Activated naive CD8-positive, alpha-beta T cell treated with anti-CD3 and anti-CD28 coated beads, Interleukin-2, amount 50 U/mL, for 24 hours (primary cell): ENCODE measurements around the gene HS3ST1.

Experiments used
- ATAC-seq: fragments of 150-1000 bp; cut with Tn5 transposase; one replicate; pipeline ENCODE4 v1.10.0; 2021
- DNase-seq: peaks from one replicate; pipeline ENCODE4 v3.0.0; 2021
- H3K27ac Mint-ChIP-seq: one replicate; pipeline ENCODE4 v1.8.0; 2021; ENCODE audit warnings: mild to moderate bottlenecking, mixed read lengths
- H3K27me3 Mint-ChIP-seq: one replicate; pipeline ENCODE4 v1.8.0; 2021; ENCODE audit warnings: mixed read lengths
- H3K36me3 Mint-ChIP-seq: one replicate; pipeline ENCODE4 v1.8.0; 2021; ENCODE audit warnings: low read depth, mixed read lengths
- H3K4me1 Mint-ChIP-seq: one replicate; pipeline ENCODE4 v1.8.0; 2021; ENCODE audit warnings: mixed read lengths
- H3K4me3 Mint-ChIP-seq: one replicate; pipeline ENCODE4 v1.8.0; 2021; ENCODE audit warnings: mild to moderate bottlenecking, moderate library complexity, mixed read lengths
- H3K9me3 Mint-ChIP-seq: one replicate; pipeline ENCODE4 v1.8.0; 2021; ENCODE audit warnings: mixed read lengths

HS3ST1 gene

GRCh38 chr4:11348449-11349088 lies 80.1 kb downstream of the HS3ST1 start:
- Mint-ChIP-seq H3K4me3 (no peak overlapping the region), H3K27me3 (no peaks in the 10 kb centered on the region), H3K4me1 (no peaks in the 10 kb centered on the region), H3K36me3 (no peaks in the 10 kb centered on the region), H3K27ac (no peak overlapping the region), H3K9me3 (no peaks in the 10 kb centered on the region)
- ATAC-seq (no peak), DNase-seq (no peak)

GRCh38 chr4:11344916-11345315 lies 83.8 kb downstream of the HS3ST1 start:
- Mint-ChIP-seq H3K9me3 (no peaks in the 10 kb centered on the region), H3K27me3 (no peaks in the 10 kb centered on the region), H3K4me1 (peaks cover 4% of the 10 kb centered on the region), H3K27ac (no peak overlapping the region), H3K4me3 (no peak overlapping the region), H3K36me3 (no peaks in the 10 kb centered on the region)
- ATAC-seq: no peak
- DNase-seq: no peak

GRCh38 chr4:11343536-11343935 lies 85.2 kb downstream of the HS3ST1 start:
- Mint-ChIP-seq H3K27me3 (no peaks in the 10 kb centered on the region), H3K9me3 (no peaks in the 10 kb centered on the region), H3K36me3 (no peaks in the 10 kb centered on the region), H3K4me1 (peaks cover 10% of the 10 kb centered on the region), H3K27ac (no peak overlapping the region), H3K4me3 (no peak overlapping the region)
- DNase-seq (no peak), ATAC-seq (no peak)
